DOHH2 (cell line): ENCODE data around the gene EIF2B4.

Experiments
- H3F3A ChIP-seq: fragments of 200-600 bp; sonication (generic), shearing (Covaris generic); 2 replicates; pipeline ENCODE4 v1.6.0; 2016; ENCODE audit warnings: antibody characterized with exemption, mild to moderate bottlenecking; ENCODE audit not compliant: control insufficient read depth, insufficient read depth
- H3K27ac ChIP-seq: fragments of 200-600 bp; sonication (generic); 2 replicates; pipeline ENCODE4 v1.5.1; 2014; ENCODE audit warnings: low read depth, mild to moderate bottlenecking, low read length, moderate library complexity
- H3K27me3 ChIP-seq: fragments of 200-600 bp; sonication (generic); 2 replicates; pipeline ENCODE4 v1.6.1; 2014; ENCODE audit warnings: mild to moderate bottlenecking, low read length, mixed read lengths; ENCODE audit not compliant: control insufficient read depth
- H3K36me3 ChIP-seq: fragments of 200-600 bp; sonication (generic); 2 replicates; pipeline ENCODE4 v1.6.1; 2014; ENCODE audit warnings: mild to moderate bottlenecking, low read length, moderate library complexity, mixed read lengths; ENCODE audit not compliant: control insufficient read depth
- H3K4me1 ChIP-seq: fragments of 200-600 bp; sonication (generic); 2 replicates; pipeline ENCODE4 v1.6.1; 2014; ENCODE audit warnings: mild to moderate bottlenecking, low read length, mixed read lengths; ENCODE audit not compliant: control insufficient read depth
- H3K4me2 ChIP-seq: fragments of 200-600 bp; sonication (generic); 2 replicates; pipeline ENCODE4 v1.6.0; 2014; ENCODE audit warnings: mild to moderate bottlenecking, low read length, moderate library complexity
- H3K4me3 ChIP-seq: fragments of 200-600 bp; sonication (generic); 2 replicates; pipeline ENCODE4 v1.5.1; 2014; ENCODE audit warnings: mild to moderate bottlenecking, low read length, mixed read lengths
- H3K79me2 ChIP-seq: fragments of 200-600 bp; sonication (generic); 2 replicates; pipeline ENCODE4 v1.6.1; 2014; ENCODE audit warnings: mild to moderate bottlenecking, low read length, mixed read lengths; ENCODE audit not compliant: control insufficient read depth
- H3K9me2 ChIP-seq: fragments of 200-600 bp; sonication (generic); replicated peaks from 2 replicates; pipeline ENCODE4 v1.6.1; 2014; ENCODE audit warnings: mild to moderate bottlenecking, low read length, mixed read lengths; ENCODE audit not compliant: control insufficient read depth
- H3K9me3 ChIP-seq: fragments of 200-600 bp; sonication (generic); 2 replicates; pipeline ENCODE4 v1.6.1; 2014; ENCODE audit warnings: antibody characterized with exemption, low read length, mixed read lengths; ENCODE audit not compliant: control insufficient read depth, insufficient read depth
- H4K20me1 ChIP-seq: fragments of 200-600 bp; sonication (generic); 2 replicates; pipeline ENCODE4 v1.6.0; 2014; ENCODE audit warnings: low read depth, mild to moderate bottlenecking, antibody characterized with exemption, low read length, moderate library complexity; ENCODE audit not compliant: control insufficient read depth, insufficient read depth
- EZH2phosphoT487 ChIP-seq: fragments of 200-600 bp; sonication (generic); IDR thresholded peaks from 2 replicates; pipeline ENCODE4 v1.6.1; 2017; ENCODE audit warnings: borderline replicate concordance, mild to moderate bottlenecking, antibody characterized with exemption, low read length, moderate library complexity, mixed read lengths
- TF ChIP-seq, protein P1 (sequence below): fragments of 200-600 bp; sonication (generic); IDR thresholded peaks from one replicate; pipeline ENCODE4 v1.5.1; 2014; ENCODE audit warnings: antibody characterized with exemption, mild to moderate bottlenecking, low read depth, low read length; ENCODE audit not compliant: poor library complexity, severe bottlenecking

Gene EIF2B4

DNA sequence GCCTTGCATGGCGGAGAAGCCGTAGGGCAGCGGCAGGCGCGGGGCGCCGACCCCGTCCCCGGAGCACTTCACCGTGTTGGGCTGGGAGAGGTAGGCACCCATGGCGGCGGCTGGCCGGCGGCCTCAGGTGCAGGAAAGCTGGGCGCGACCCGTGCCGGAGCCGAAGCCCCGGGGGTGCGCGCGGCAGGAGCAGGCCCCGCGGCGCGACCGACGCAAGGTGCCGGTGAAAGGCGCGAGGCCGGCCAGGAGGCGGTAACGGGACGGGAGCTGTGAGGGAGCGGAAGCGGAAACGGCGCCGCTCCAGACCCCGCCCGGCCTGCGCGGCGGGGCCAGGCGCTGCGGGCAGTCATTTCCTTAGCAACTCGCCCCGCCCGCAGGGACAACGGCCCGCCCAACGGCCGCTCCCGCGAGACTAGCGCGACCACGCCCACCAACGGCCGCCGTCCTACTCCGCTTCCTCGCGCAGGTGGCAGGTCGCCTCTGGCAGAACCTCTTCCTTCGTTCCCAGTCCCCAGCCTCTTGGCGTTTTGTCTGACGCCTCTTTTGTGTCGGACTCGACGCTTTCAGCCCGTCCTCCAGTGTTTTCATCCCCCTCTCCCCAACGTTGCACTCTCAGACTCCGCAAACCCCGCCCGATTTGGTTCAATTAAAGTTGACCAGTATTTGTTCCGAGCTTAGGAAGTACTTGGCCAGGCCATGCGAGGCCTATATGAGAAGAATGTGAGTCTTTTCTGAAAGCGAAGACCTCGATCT, 39.4 kb upstream of the EIF2B4 start, which contains the start of gene PPM1G:
TSS of gene PPM1G (minus strand) at position 271 of the 753 bp plus-strand sequence. CDS start at position 102, 169 bp downstream.
- no peaks in the 10 kb centered on the region for H3F3A ChIP-seq
- H3K27me3 ChIP-seq: 0 out of 2 replicates have a peak, but pooled peaks cover 2% of the 10 kb centered on the region
- H3K27ac ChIP-seq: peak within 1 kb of the TSS; percentile 78
- peak within 1 kb of the TSS; percentile 100 for H3K4me3 ChIP-seq
- peaks cover 27% of the 10 kb centered on the region for H3K4me1 ChIP-seq
- peaks cover 53% of the 10 kb centered on the region for H3K79me2 ChIP-seq
- peaks cover 40% of the 10 kb centered on the region for H3K36me3 ChIP-seq
- H4K20me1 ChIP-seq: peaks cover 6% of the 10 kb centered on the region; the same call in 1 of the 2 replicates
- H3K9me3 ChIP-seq: no peaks in the 10 kb centered on the region
- TF ChIP-seq EZH2phosphoT487: no peak
- TF ChIP-seq, protein P1, sequence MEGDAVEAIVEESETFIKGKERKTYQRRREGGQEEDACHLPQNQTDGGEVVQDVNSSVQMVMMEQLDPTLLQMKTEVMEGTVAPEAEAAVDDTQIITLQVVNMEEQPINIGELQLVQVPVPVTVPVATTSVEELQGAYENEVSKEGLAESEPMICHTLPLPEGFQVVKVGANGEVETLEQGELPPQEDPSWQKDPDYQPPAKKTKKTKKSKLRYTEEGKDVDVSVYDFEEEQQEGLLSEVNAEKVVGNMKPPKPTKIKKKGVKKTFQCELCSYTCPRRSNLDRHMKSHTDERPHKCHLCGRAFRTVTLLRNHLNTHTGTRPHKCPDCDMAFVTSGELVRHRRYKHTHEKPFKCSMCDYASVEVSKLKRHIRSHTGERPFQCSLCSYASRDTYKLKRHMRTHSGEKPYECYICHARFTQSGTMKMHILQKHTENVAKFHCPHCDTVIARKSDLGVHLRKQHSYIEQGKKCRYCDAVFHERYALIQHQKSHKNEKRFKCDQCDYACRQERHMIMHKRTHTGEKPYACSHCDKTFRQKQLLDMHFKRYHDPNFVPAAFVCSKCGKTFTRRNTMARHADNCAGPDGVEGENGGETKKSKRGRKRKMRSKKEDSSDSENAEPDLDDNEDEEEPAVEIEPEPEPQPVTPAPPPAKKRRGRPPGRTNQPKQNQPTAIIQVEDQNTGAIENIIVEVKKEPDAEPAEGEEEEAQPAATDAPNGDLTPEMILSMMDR: no peak
- H3K9me2 ChIP-seq: no peaks in the 10 kb centered on the region
- H3K4me2 ChIP-seq: peak within 1 kb of the TSS; percentile 90

DNA sequence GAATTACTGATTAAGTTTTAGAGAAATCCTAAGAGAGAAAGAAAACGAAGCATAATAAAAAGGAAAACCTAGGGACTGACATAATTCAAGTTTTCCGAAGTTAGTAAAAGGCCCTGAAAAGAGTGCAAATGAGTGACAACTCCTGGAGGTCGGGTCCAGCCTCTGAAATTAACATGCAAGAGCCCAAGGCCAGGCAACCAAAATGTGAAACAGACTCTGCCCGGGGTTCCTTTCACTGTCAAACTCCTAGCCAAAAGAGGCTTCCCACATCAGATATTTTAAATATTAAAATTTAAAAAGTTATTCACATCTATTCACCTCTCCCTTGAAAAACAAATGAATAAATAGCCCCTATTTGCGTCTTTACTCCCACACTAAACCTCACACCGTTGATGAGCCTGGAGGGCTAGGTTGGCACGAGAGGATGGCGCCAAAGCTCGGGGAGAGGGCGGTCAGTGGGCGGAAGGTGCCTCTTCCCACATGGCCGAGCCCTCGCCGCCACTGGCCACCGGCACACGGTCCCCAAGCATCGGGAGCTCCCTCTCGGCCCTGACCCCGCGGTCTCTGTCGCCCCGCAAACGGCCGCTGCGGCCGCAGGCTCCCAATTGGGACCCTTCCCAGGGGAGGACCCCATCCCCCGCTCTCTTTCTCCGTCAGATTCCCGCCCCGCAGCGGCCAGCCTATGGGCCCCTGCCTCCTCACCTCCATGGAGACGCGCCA, 38.6 kb upstream of the EIF2B4 start:
- H3K9me3 ChIP-seq: no peaks in the 10 kb centered on the region
- H3F3A ChIP-seq: no peaks in the 10 kb centered on the region
- H3K4me1 ChIP-seq: peaks cover 27% of the 10 kb centered on the region
- H3K27me3 ChIP-seq: 0 out of 2 replicates have a peak, but pooled peaks cover 2% of the 10 kb centered on the region
- H3K27ac ChIP-seq: peak overlapping the region; percentile 78
- H3K9me2 ChIP-seq: no peaks in the 10 kb centered on the region
- no peak for TF ChIP-seq EZH2phosphoT487
- TF ChIP-seq, protein P1: no peak
- peaks cover 60% of the 10 kb centered on the region for H3K79me2 ChIP-seq
- H4K20me1 ChIP-seq: peaks cover 6% of the 10 kb centered on the region; the same call in 1 of the 2 replicates
- H3K36me3 ChIP-seq: peaks cover 45% of the 10 kb centered on the region
- H3K4me2 ChIP-seq: peak overlapping the region; percentile 90
- peak overlapping the region; percentile 100 for H3K4me3 ChIP-seq

DNA sequence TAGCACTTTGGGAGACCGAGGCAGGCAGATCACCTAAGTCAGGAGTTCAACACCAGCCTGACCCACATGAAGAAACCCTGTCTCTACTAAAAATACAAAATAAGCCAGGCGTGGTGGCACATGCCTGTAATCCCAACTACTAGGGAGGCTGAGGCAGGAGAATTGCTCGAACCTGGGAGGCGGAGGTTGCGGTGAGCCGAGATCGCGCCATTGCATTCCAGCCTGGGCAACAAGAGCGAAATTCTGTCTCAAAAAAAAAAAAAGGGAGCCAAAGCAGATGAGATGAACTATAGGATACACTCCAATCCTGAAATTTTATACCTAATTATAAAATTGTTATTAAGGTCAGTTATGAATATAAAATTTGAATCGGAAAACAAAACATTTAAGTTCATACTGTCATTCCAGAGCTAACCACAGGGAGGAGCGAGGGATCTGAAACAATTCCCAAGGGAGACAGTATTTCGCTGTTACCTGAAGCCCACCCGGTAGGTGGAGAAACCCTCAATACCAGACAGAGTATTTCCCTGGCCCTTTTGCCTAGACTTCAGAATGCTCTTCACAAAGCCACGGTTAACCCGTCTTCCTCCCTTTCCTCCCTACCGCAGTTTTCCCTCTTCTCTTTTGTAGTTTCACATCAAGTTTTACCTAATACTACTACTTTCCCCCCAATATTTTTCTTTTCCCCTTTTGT, 37.8 kb upstream of the EIF2B4 start:
- TF ChIP-seq, protein P1: peak; percentile 46
- TF ChIP-seq EZH2phosphoT487: no peak
- no peaks in the 10 kb centered on the region for H3K9me3 ChIP-seq
- no peaks in the 10 kb centered on the region for H3F3A ChIP-seq
- peaks cover 51% of the 10 kb centered on the region for H3K36me3 ChIP-seq
- no peaks in the 10 kb centered on the region for H3K9me2 ChIP-seq
- H3K4me3 ChIP-seq: peak overlapping the region; percentile 100
- peaks cover 27% of the 10 kb centered on the region for H3K4me1 ChIP-seq
- H3K27ac ChIP-seq: peak overlapping the region; percentile 78
- H3K27me3 ChIP-seq: 0 out of 2 replicates have a peak, but pooled peaks cover 2% of the 10 kb centered on the region
- H3K4me2 ChIP-seq: peak overlapping the region; percentile 90
- H4K20me1 ChIP-seq: peaks cover 6% of the 10 kb centered on the region; the same call in 1 of the 2 replicates
- H3K79me2 ChIP-seq: peaks cover 69% of the 10 kb centered on the region
